GM18498 (cell line): ENCODE data around the gene UGT1A9.

Experiments used
- ATAC-seq: cut with Tn5 transposase; IDR thresholded peaks from one replicate; pipeline ENCODE4 v1.9.1; 2021; ENCODE audit warnings: mild to moderate bottlenecking, moderate library complexity; ENCODE audit not compliant: unreplicated experiment

The UGT1A9 gene

DNA sequence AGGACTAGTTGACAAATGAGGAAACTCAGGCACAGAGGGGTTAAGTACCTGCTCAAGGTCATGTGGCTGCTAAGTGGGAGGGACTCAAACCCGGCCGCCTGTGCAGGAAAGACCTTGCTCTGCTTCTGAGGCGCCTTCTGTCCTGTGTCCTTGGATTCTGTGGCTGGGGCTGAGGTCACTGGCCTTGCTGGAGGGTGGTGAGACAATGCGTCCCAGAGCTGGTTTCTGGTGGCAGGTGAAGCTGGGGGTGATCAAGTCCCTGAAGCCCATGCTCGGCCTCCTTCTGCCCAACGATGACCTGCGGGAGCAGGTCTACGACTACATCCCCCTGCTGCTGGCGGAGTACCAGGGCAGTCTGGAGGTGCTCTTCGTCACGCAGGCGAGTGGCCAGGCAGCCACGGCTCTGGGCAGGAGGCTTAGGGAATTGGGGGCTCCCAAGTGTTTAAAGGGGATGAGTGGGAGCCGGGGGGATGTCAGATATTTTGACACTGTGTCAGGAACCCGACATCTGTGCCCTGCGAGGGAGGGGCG, 122.5 kb downstream of the UGT1A9 start:
- ATAC-seq = no peak

DNA sequence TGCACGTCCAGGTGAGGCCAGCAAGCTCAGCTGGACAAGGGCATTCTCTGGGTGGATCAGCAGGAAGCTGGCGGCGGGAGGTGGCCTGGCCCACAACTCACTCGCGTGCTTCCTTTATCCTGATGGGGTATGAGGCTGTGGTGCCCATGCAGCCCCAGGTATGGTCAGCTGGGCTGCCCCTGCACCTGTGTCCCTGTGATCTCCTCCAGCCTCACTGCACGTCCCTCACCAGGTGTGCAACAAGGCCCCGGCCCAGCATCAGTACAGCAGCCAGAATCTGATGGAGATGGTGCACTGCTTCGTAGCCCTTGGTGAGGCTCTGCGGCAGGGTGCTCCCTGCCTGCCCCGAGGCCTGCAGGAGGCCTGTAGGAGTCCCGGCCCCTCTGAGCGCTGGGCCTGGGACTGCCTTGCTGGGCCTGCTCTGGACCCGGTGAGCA, 124.1 kb downstream of the UGT1A9 start:
- ATAC-seq = no peak

- no peak for ATAC-seq
Observed at GRCh38 chr2:233796254-233796653, 124.6 kb downstream of the UGT1A9 start.

GRCh38 chr2:233798335-233799086, 126.8 kb downstream of the UGT1A9 start:
- no peak for ATAC-seq

DNA sequence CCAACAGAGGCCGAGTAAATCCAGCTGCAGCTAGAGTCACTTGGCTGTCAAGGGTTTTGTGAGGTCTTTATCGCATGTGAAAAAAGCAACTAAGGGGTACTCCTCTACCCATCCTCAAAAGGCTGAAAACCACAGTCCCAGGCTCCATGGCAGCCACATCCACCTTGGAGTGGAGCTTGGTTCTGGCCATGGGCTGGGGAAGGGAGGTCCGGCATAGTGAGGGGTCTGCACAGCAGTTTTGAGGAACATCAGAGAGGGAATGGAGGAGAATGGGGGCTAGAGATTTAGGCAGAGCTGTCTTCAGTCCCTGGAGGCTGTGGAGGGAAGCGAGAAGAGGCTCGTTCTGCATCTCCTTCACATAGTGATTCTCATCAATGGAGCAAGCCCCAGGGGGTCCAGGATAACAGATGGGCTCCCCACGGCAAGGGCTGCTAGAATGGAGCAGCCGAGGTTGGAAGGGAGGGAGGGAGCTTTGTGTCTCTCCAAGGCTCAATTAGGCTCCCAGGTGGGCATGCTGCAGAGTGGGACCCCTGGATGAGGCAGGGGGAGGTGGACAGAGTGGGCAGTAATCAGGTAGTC, 127.5 kb downstream of the UGT1A9 start:
- ATAC-seq = no peak

DNA sequence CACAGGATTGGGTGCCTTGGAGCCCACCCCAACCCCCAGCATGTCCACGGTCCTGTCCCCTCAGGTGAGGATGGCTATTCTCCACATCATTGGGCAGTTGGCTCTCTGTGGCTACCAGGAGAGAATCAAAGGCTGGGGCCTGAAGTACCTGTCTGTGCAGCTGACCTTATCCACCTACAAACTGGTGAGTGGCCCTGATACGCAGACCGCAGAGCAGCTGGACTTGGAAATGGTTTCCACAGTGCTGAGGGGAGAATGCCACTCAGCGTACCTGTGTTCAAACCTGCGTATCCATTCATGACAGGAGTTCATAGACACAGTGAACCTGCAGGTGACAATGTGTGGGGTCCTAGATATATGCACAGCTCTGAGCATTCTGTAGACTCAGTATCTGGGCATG, 128.0 kb downstream of the UGT1A9 start:
- no peak for ATAC-seq

- no peak for ATAC-seq
Observed at GRCh38 chr2:233800208-233800607, 128.5 kb downstream of the UGT1A9 start.

DNA sequence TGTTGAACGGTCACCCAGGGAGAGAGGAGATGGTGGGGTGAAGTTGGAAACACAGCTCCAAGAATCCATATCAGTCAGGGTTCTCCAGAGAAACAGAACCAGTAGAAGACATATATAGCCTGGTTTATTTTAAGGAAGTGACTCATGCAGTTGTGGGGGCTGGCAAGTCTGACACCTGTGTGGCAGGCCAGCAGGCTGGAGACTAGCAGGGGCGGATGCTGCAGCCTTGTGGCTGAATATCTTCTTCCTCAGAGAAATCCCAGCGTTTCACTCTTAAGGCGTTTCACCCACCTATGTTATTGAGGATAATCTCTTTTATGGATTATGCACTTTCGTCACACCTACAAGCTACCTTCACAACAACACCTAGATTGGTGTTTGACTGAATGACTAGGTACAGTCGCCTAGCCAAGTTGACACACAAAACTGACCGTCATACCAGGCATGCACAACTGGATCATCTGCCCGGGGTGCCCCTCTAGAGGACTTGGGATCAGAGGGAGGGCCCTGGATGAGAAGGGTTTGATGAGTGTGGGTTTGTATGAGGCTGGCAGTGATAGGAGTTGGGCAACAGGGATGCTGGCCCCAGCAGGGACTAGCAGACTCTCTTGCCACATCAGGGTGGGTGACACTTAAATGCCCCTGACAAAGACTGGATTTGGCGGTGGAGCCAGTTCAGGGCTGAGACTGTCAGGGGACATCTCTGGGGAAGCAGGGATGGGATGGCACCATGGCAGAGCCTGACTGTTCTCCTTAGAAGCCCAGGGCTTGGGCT, 129.8 kb downstream of the UGT1A9 start:
- ATAC-seq = no peak

- no peak for ATAC-seq
Observed at GRCh38 chr2:233802132-233802815, 130.6 kb downstream of the UGT1A9 start.

GRCh38 chr2:233803292-233803911, 131.7 kb downstream of the UGT1A9 start:
- no peak for ATAC-seq

- no peak for ATAC-seq
Observed at GRCh38 chr2:233803994-233804393, 132.3 kb downstream of the UGT1A9 start.

DNA sequence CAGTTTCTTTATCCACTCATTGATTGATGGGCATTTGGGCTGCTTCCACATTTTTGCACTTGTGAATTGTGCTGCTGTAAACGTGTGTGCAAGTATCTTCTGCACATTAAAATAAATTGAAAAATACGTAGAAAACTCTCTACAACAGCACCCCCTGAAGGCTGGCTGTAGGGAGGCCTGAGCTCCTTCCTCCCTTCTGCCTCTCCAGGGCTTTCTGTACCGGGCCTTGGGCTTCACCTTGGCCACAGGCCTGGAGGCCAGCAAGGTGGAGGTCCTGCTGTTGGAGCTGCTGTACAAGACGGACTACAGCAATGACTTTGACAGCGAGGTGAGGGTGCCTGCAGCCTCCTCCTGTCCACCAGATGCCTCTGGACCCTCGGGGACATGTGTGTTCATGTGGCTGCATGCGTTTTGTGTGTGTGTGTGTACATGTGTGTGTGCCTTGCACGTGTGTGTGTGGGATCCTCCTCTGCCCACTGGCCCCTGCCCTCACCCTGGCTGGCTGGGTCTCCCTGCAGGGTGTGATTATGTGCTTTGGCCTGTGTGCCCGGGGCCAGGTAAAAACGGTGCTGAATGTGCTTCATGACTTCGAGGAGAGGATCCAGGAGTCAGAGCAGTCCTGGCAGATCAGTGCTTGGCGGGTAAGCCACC, 135.6 kb downstream of the UGT1A9 start:
- no peak for ATAC-seq

DNA sequence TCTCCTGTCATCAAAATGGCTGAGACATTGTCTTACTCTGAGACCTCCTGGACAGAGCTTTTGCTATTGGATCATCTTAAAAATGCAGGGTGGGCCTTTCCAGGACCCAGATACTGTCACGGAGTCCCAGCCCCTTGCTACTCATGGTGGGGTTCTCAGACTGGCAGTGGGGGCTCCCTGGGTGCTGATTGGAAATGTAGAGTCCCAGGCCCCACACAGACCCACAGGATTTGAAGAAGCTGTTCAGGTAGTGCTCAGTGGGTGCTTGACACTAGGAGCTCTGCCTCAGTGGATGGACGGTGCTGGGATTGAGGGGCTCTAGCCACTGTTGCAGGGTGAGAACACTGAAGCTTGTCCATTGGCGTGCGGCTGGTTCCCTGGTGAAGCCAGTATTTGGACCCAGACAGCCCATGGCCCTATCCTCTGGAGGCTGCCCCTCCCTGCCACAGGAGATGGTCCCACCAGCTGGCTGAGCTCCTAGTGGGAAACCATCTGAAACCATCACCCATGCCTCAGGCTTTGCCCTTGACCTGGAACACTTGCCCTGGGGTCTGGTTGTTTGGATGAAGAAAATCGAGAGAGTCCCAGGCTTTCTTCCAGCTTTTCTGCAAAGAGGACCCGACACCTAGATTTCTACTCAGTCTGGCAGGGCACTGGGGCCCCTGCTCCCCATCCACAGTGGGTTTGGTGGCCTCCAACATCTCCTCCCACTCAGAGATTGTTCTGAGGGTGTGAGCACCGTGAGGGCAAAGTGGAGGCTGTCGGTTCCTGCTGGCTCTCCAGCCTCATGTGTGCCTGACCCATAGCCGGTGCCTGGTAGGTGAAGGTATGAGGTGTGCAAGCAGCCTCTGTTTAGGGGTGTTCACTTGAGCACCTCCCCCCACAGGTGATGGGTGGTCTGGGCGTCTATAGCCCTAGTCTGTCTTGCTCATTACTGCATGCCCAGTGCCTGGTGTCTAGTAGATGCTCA, 136.6 kb downstream of the UGT1A9 start:
- no peak for ATAC-seq

- no peak for ATAC-seq
Observed at GRCh38 chr2:233810385-233810784, 138.7 kb downstream of the UGT1A9 start.

DNA sequence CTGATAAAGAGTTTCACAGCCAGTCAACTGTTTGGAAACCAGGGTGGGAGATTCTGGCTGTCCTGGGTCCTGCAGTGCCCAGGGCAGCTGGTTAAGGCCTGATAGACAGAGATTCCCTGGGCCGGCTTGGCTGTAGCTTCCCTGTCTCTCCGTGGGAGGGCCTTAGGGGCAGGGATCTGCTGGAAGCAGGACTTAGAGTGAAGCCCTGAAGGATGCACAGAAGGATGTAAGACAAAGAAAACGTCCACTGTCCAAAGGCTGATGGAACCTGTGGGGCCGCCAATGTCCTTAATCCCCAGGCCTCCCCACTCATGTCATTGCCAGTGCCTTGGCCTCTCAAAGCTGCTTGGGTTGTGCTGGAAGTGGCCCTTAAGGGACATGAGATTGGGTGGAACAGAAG, 139.4 kb downstream of the UGT1A9 start:
- ATAC-seq = no peak

- ATAC-seq = no peak
Observed at GRCh38 chr2:233811732-233812131, 140.0 kb downstream of the UGT1A9 start.

- no peak for ATAC-seq
Observed at GRCh38 chr2:233813236-233814055, 141.7 kb downstream of the UGT1A9 start.
